GM19240 (cell line): Measurements from ENCODE around the gene PSMD1.
"Not testable (repeated sequence)": the region's sequence is repeated elsewhere in the genome, so short reads cannot be mapped to it uniquely, and the experiment has no call there.

Experiments used
- DNase-seq: peaks from one replicate; pipeline ENCODE4 v3.0.0; 2011; ENCODE audit warnings: low spot score; ENCODE audit not compliant: insufficient read length

PSMD1 gene

GRCh38 chr2:231052494-231053451, 3.9 kb upstream of the PSMD1 start:
- peak; percentile 67 for DNase-seq

GRCh38 chr2:231053846-231054245, 2.8 kb upstream of the PSMD1 start:
- no peak for DNase-seq

DNA sequence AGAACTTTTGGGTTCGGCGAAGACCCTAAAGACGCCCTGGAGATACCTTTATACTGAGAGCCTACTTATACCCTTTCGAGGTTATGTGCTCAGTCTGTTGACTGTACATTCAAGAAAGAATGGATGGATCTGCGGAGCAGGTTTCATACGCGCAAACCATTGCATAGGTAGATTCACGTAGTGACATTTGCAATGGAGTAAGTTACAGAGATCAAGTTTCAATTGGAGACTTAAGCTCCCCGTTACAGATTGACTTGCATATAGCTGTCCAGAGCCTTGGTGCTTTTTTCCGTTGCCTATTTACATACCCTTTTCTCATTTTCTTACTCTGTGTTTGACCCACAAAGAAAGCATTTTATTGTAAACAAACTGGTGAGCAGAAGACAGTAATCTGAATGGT, 923 bp downstream of the PSMD1 start:
- no peak for DNase-seq

DNA sequence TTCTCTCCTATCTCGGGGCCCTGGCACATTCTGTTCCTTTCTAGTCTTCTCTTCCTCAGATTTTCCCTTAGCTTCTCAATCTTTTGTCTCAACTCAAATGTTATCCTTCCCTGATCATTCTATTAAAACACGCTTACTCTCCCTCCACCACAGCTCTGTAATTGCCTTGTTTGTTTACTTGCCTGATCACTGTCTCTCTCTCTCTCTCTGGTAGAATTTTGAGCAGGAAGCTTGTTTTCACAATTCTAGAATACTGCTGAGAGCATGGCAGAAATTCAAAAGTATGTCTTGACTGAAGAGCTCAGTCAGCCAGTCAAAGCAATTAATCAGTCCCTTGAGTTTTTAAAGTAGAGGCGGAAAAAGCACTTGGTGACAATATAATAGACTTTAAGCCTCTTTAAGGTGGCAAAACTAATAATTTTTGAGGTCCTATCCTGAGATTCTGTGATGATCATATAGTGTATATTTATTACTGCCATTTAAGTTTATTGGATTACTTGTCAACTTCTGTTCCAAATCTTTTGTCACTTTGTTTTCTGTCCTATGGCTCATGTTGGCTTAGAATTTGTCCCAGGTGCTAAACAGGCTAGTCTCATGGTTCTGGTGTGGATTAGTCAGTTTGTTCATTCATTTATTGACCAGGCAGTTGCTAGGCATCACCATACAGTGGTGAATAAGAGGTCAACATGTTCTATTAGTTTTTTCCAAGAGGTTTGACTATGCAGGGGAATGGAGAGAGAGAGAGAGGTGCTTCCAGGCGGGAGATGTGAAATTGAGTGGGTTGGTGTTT, 2.3 kb downstream of the PSMD1 start:
- no peak for DNase-seq

DNA sequence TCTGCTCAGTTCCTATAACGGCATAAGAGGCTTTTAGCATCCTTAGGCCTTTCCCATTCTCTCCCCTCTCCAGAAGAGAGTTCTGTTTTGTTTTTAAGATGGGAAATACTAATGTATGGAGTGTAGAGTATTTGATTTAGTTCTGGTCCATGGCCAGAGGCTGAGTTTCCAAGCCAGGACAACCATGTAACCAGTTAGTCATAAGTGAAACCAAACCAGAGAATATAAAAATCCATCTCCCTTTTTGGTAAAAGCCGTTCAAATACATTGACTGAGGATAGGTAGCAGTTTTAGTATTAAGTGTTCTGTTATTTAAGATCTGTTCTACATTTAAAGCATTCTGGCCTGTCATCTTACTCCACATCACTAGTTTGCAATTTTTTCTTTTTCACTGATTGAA, 3.1 kb downstream of the PSMD1 start:
- no peak for DNase-seq

GRCh38 chr2:231062776-231063175, 6.1 kb downstream of the PSMD1 start:
- DNase-seq: no peak

DNA sequence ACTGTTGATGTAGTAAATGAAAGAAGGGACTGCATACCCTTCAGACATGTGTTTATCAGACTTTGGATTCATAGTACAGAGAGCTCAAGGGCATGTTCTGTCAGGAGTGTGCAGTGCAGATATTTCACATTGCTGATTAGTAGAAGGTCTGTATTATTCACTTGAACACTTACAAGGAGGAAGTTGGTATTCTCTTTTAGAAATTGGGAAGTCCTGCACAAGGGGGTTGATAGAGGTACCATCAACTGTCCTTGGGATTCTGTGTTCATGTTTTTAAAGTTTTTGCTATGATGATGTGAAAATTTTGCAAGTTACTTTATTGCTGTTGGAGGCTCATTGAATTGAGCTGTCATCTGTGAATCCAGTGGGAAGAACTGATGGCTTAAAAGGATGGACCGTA, 6.7 kb downstream of the PSMD1 start:
- DNase-seq: no peak

GRCh38 chr2:231065966-231066365, 9.3 kb downstream of the PSMD1 start:
- no peak for DNase-seq

- DNase-seq: not testable (repeated sequence)
Measured at GRCh38 chr2:231067531-231067930, 10.9 kb downstream of the PSMD1 start.

GRCh38 chr2:231068525-231069222, 12.0 kb downstream of the PSMD1 start:
- DNase-seq: no peak

- no peak for DNase-seq
Measured at GRCh38 chr2:231069379-231070054, 12.8 kb downstream of the PSMD1 start.

DNA sequence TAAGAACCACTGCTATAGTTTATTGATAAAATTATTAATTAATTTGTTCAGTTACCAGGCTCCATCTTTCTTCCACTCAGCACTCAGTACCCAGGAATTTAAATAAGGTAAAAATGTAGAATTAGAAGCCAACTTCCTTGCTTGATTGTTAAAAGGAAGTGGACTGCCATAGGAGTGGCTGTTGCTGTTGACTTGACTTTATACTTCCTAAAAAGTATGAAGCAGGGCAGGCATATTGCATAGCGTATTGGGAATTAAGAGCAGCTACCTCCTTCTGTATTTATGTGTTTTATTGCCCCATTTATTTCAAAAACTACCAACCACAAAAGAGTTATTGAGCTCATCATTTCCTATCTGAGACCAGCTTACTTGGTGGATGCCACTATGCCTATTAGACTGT, 27.9 kb downstream of the PSMD1 start:
- DNase-seq: no peak

GRCh38 chr2:231088754-231089153, 32.1 kb downstream of the PSMD1 start:
- no peak for DNase-seq

GRCh38 chr2:231093933-231094332, 37.3 kb downstream of the PSMD1 start:
- no peak for DNase-seq

DNA sequence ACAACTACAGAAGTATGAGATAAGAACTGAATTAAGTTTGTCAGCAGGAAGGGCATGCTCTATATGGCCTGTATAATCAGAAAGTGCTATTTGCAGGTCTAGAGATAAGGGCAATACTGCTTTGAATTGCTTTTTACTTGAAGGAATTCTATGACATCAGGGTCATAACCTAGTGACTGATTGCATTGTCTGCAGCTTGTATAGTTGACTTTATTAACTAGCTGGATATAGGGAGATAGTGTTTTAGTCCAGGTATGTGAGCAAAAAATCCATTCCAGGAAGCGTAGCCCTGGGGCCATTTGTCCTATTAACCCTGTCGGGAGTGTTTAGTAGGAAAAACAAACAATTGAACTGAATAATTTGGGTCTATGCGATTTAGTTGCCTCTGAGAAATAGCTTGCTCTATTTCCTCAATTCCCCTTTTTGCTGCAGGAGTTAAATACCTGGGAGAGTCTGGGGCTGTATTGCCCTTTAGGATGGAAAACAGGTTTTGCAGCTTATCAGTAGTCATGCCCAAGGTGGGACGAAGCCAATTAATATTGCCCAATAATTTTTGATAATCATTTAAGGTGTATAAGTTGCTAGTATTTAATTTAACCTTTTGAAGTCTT, 38.2 kb downstream of the PSMD1 start:
- DNase-seq: no peak

GRCh38 chr2:231099918-231100317, 43.3 kb downstream of the PSMD1 start:
- no peak for DNase-seq

DNA sequence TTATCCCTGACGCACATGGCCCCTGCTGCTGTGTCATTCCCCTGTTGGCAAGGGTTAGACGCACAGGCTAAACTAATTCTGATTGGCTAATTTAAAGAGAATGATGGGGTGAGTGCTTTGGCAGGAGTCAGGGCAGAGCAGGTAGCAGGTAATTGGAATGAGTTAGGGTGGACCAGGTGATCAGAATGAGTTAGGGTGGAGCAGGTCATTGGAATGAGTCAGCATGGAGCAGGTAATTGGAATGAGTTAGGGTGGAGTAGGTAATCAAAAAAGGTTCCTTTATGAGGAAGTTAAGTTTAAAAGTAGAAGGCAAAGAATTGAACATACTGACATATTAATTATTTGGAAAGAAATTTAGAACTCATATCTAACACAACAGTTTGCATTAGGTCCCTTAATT, 43.7 kb downstream of the PSMD1 start:
- not testable (repeated sequence) for DNase-seq

GRCh38 chr2:231100990-231101389, 44.3 kb downstream of the PSMD1 start:
- DNase-seq: no peak

DNA sequence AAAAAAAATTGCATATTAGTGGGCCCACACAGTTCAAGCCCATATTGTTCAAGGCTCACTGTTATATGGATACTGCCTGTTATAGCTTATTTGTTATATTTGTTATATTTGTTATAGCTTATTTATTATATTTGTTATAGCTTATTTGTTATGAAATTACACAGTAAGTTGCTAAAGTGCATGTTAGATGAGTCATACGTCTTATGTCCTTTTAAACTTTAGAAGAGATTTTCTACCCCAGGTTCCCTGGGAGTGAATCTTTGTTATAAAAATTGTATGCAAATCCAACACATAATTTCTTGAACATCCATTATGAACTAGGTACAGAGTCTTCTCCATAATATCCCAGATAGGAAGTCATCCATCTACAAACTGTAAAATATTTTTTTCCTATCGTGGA, 46.1 kb downstream of the PSMD1 start:
- no peak for DNase-seq

- peak; percentile 23 for DNase-seq
Measured at GRCh38 chr2:231104115-231104713, 47.5 kb downstream of the PSMD1 start.
